ENCODE measurements around the gene NAALAD2. TPM values are rescaled to one million over a fixed set of nuclear protein-coding genes. Genes with fewer than 3 reads are reported as not detected.

Gene NAALAD2
- polyA plus RNA-seq, 2 of the 4 experiments (the other 2 are of a cell fraction) = not detected

- 91% methylated on average over 3 of the region's 3 CpGs for WGBS (ENCODE audit: missing lambda C conversion rate)
- FAIRE-seq = no peak
- Histone ChIP-seq H3K4me3 (no peak overlapping the region), H3K9me3 (no peaks in the 10 kb centered on the region), H3K4me2 (no peak overlapping the region), H3K4me1 (peaks cover 10% of the 10 kb centered on the region), H3K27ac (no peak overlapping the region)
- TF ChIP-seq HEYL (CRISPR knock-in tag; IDR thresholded peaks at IDR 0.05) (no peak), SMC3 (IDR thresholded peaks at IDR 0.05) (no peak), HOXB13 (CRISPR knock-in tag; IDR thresholded peaks at IDR 0.05; ENCODE audit: low read depth) (no peak), MAZ (IDR thresholded peaks at IDR 0.05; ENCODE audit: borderline replicate concordance, low read depth, low read length) (no peak), HES2 (IDR thresholded peaks at IDR 0.05) (no peak), RNF2 (IDR thresholded peaks at IDR 0.05; ENCODE audit: borderline replicate concordance, low read depth) (no peak), NFE2L2 (conservative IDR thresholded peaks at IDR 0.05; ENCODE audit: low read length) (no peak), HDAC2 (IDR thresholded peaks at IDR 0.05) (no peak), ELK1 (IDR thresholded peaks at IDR 0.05; ENCODE audit: low read depth, low read length) (no peak), ZFP36 (IDR thresholded peaks at IDR 0.05; ENCODE audit: borderline replicate concordance, partially characterized antibody) (no peak)
- TF ChIP-seq, protein P1, sequence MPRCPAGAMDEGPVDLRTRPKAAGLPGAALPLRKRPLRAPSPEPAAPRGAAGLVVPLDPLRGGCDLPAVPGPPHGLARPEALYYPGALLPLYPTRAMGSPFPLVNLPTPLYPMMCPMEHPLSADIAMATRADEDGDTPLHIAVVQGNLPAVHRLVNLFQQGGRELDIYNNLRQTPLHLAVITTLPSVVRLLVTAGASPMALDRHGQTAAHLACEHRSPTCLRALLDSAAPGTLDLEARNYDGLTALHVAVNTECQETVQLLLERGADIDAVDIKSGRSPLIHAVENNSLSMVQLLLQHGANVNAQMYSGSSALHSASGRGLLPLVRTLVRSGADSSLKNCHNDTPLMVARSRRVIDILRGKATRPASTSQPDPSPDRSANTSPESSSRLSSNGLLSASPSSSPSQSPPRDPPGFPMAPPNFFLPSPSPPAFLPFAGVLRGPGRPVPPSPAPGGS (IDR thresholded peaks at IDR 0.05) = no peak
- DNase-seq (ENCODE audit: low read depth in 1 of 2, low spot score in 1 of 2) = no peak
- ATAC-seq = no peak
- POLR2A ChIA-PET = no interaction called here
- CTCF ChIA-PET = no interaction called here
These were observed 67.9 kb downstream of the NAALAD2 start for GRCh38 chr11:90202342-90202741.

- POLR2A ChIA-PET = interaction anchor here (0.9 kb wide), 1 partner anchor 19 kb away, joined by 3 read pairs; no protein-coding TSS in a partner anchor
- WGBS (ENCODE audit: missing lambda C conversion rate) = 86% methylated on average over 13 of the region's 13 CpGs
These were observed 69.9 kb downstream of the NAALAD2 start for GRCh38 chr11:90204407-90204806.

More at GRCh38 chr11:90204407-90204806, 69.9 kb downstream of the NAALAD2 start:
- no peaks in the 10 kb centered on the region for H3K9me3 ChIP-seq
- ATAC-seq (no peak), FAIRE-seq (no peak), DNase-seq (ENCODE audit: low read depth in 1 of 2, low spot score in 1 of 2) (no peak)
- CTCF ChIA-PET = interaction anchor here (0.7 to 2.2 kb wide), 12 partner anchors 9 to 1317 kb away, joined by 3 to 16 read pairs (median 4); no protein-coding TSS in a partner anchor
- H3K4me3 ChIP-seq = no peak overlapping the region
- H3K4me1 ChIP-seq = peaks cover 10% of the 10 kb centered on the region
- H3K4me2 ChIP-seq = no peak overlapping the region
- TF ChIP-seq POLR2A (IDR thresholded peaks at IDR 0.05; ENCODE audit: low read length) = no peak
- no peak for TF ChIP-seq MAFK (IDR thresholded peaks at IDR 0.05; ENCODE audit: partially characterized antibody)
- TF ChIP-seq MYC (IDR thresholded peaks at IDR 0.05; ENCODE audit: borderline replicate concordance, low read length) = no peak
- no peak for TF ChIP-seq HOXA7 (CRISPR knock-in tag; IDR thresholded peaks at IDR 0.05)
- no peak for TF ChIP-seq POLR2AphosphoS2 (conservative IDR thresholded peaks at IDR 0.05; ENCODE audit: low read length)
- no peak for TF ChIP-seq CTCF (IDR thresholded peaks at IDR 0.05)
- no peak for TF ChIP-seq NPAS2 (CRISPR knock-in tag; IDR thresholded peaks at IDR 0.05; ENCODE audit: borderline replicate concordance)
- TF ChIP-seq, protein P2, sequence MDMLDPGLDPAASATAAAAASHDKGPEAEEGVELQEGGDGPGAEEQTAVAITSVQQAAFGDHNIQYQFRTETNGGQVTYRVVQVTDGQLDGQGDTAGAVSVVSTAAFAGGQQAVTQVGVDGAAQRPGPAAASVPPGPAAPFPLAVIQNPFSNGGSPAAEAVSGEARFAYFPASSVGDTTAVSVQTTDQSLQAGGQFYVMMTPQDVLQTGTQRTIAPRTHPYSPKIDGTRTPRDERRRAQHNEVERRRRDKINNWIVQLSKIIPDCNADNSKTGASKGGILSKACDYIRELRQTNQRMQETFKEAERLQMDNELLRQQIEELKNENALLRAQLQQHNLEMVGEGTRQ (IDR thresholded peaks at IDR 0.05) = no peak
- H3K27ac ChIP-seq = no peak overlapping the region

Data from A549 (cell line).